Peyer's patch (tissue), 4 donors: ENCODE measurements around the gene SMPD4. TPM values are rescaled to one million over a fixed set of nuclear protein-coding genes. Genes with fewer than 3 reads are reported as not detected.
A peak's percentile ranks its signal among the peaks of the same experiment; 100 is the strongest.
"Not testable (repeated sequence)": the region's sequence is repeated elsewhere in the genome, so short reads cannot be mapped to it uniquely, and the experiment has no call there.

Experiments used
- DNase-seq, 3 donors: peaks; one replicate each; pipeline ENCODE4 v3.0.0-alpha.2; 2017 to 2019
- H3K27ac ChIP-seq, 4 donors: fragments of 200-600 bp; sonication (generic); one replicate each; pipeline ENCODE4 v1.5.1; 2016 to 2019
- H3K27me3 ChIP-seq, 2 donors: fragments of 200-600 bp; sonication (generic); one replicate each; pipeline ENCODE4 v1.5.1; 2019
- H3K36me3 ChIP-seq, 3 donors: fragments of 200-600 bp; sonication (generic); one replicate each; pipeline ENCODE4 v1.5.1; 2016 to 2019
- H3K4me1 ChIP-seq, 4 donors: fragments of 200-600 bp; sonication (generic); one replicate each; pipeline ENCODE4 v1.5.1; 2016 to 2019
- H3K4me3 ChIP-seq, 4 donors: fragments of 200-600 bp; sonication (generic); 1 replicate in 3 of 4; 2 replicates in 1 of 4; pipeline ENCODE4 v1.5.1; 2016 to 2019; ENCODE audit warnings: mild to moderate bottlenecking in 1 of 4
- H3K9me3 ChIP-seq, 4 donors: fragments of 200-600 bp; sonication (generic); one replicate each; pipeline ENCODE4 v1.5.1; 2016 to 2019; ENCODE audit warnings: mild to moderate bottlenecking in 1 of 4
- POLR2A ChIP-seq, 2 donors: fragments of 450-650 bp; IDR thresholded peaks; one replicate each; pipeline ENCODE4 v1.5.1; 2017; ENCODE audit warnings: antibody characterized with exemption in 2 of 2, mild to moderate bottlenecking in 2 of 2, moderate library complexity in 2 of 2
- total RNA-seq, 4 donors: library from RNA; depleted of rRNA; stranded (reverse); fragments of >200 nt; gene quantifications; one replicate each; pipeline ENCODE4 v1.1.0, GENCODE V29; 2016
- TF ChIP-seq, protein P1 (sequence below), 6 experiments: fragments of 450-650 bp in 4 of 6; fragments of 200-600 bp in 2 of 6; sonication (generic) in 1 of 6; IDR thresholded peaks; one replicate each; pipeline ENCODE4 v1.5.1; 2017 to 2019; ENCODE audit warnings: antibody characterized with exemption in 6 of 6, mild to moderate bottlenecking in 3 of 6, moderate library complexity in 1 of 6

SMPD4 gene
- total RNA-seq, 4 donors from 2014 or later = 48.0 to 83.3 (median 60.3) TPM

DNA sequence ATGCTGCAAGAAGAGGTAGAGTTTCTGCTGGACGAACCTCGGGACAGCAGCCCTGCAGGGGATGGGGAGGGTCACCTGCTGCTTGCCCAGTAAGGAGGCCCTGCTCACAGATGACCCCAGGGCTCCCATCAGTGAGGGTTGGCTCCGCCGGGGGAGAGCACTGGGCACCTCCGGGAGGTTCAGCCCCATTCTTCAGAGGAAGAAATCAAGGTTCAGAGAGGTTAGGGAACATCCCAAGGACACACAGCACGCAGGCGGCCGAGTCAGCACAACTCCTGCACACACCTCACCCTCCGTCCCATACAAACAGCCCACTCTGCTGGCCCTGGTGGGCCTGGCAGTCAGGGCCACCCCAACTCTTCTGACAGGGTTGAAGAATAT lies 24.8 kb downstream of the SMPD4 start:
- peaks cover 0 to 7% (median 0%) of the 10 kb centered on the region in 4 donors for H3K4me1 ChIP-seq
- H3K9me3 ChIP-seq = no peaks in the 10 kb centered on the region
- H3K4me3 ChIP-seq = no peak overlapping the region
- H3K27ac ChIP-seq = no peak overlapping the region
- TF ChIP-seq, protein P1, sequence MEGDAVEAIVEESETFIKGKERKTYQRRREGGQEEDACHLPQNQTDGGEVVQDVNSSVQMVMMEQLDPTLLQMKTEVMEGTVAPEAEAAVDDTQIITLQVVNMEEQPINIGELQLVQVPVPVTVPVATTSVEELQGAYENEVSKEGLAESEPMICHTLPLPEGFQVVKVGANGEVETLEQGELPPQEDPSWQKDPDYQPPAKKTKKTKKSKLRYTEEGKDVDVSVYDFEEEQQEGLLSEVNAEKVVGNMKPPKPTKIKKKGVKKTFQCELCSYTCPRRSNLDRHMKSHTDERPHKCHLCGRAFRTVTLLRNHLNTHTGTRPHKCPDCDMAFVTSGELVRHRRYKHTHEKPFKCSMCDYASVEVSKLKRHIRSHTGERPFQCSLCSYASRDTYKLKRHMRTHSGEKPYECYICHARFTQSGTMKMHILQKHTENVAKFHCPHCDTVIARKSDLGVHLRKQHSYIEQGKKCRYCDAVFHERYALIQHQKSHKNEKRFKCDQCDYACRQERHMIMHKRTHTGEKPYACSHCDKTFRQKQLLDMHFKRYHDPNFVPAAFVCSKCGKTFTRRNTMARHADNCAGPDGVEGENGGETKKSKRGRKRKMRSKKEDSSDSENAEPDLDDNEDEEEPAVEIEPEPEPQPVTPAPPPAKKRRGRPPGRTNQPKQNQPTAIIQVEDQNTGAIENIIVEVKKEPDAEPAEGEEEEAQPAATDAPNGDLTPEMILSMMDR (IDR thresholded peaks at IDR 0.05) = no peak
- TF ChIP-seq POLR2A (IDR thresholded peaks at IDR 0.05) = no peak
- peak in 1 of 3 donors; percentile 36 for DNase-seq
- peaks cover 0 to 35% (median 0%) of the 10 kb centered on the region in 3 donors for H3K36me3 ChIP-seq
- no peaks in the 10 kb centered on the region for H3K27me3 ChIP-seq

- H3K36me3 ChIP-seq = peaks cover 0 to 35% (median 0%) of the 10 kb centered on the region in 3 donors
- not testable (repeated sequence) for H3K4me3 ChIP-seq, H3K9me3 ChIP-seq, H3K27ac ChIP-seq, H3K27me3 ChIP-seq, H3K4me1 ChIP-seq
- TF ChIP-seq, protein P1 (IDR thresholded peaks at IDR 0.05) = peak in 4 of 6 experiments; percentile 46 to 57 (median 52)
- peak in 2 of 3 donors; percentile 53 to 56 for DNase-seq
Observed at GRCh38 chr2:130155956-130156623, 25.3 kb downstream of the SMPD4 start.

DNA sequence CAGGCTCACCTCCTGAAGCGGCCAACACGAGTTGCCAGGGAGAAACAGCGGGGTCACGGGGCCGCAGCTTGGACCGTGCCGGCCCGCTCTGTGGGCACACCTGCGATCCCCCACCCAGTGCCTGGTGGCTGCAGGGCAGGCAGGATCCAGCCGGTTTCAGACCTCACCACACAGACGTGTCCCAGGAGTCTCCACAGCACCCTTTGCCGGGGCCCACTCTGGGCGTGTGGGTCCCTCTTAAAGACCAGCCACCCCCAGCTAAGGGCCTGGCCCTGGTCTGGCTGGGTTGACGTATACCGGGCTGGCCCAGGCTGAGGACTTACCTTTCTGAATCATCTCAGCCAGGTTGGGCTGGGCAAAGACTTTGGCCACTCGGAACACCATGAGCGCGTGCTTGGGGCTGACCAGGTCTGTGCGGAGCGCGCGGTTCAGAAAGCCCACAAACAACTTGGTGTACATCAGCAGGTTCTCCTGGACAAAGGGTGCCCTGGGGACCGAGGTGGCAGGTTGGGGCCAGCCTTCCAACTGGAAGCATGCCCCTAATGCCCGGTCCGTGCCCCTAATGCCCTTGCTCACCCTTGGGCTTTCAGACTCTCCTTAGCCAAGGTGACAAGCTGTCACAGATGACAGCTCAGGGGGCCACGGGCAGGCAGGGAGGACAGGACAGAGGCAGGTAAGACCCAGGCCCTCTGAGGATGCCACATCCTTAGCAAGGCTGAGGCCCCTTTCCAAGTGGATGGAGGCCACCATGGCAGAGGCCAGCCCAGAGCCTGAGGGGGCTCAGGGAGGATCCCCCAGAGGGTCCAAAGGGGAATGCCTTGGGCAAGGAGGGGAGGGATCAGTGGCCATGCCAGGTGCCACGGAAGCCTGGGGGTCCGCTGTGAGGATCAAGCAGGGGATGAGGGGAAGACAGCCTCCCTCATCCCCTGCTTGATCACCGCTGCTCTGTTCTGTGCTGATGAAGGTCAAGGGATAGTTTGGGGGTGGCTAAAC lies 26.3 kb downstream of the SMPD4 start:
- no peaks in the 10 kb centered on the region for H3K9me3 ChIP-seq
- no peak overlapping the region for H3K4me3 ChIP-seq
- H3K27ac ChIP-seq = no peak overlapping the region
- DNase-seq = no peak
- H3K4me1 ChIP-seq = peaks cover 0 to 7% (median 0%) of the 10 kb centered on the region in 4 donors
- peaks cover 0 to 35% (median 0%) of the 10 kb centered on the region in 3 donors for H3K36me3 ChIP-seq
- H3K27me3 ChIP-seq = no peaks in the 10 kb centered on the region
- TF ChIP-seq, protein P1 (IDR thresholded peaks at IDR 0.05) = no peak
- TF ChIP-seq POLR2A (IDR thresholded peaks at IDR 0.05) = no peak

DNA sequence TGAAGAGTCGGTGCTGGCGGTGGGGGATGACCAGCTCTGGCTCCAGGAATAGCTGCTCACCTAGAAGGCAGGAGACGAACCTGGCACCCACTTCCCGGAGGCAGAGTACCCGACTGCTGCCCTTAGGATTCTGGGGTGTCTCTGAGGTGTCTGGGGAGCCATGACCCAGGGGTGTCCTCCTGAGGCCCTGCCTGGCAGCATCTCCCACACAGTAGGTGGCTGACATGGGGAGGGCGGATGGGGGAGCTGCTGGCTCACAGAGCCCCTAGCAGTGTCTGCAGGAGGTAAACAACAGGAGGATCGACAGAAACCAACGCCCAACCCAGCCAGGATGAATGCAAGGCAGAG lies 27.0 kb downstream of the SMPD4 start:
- not testable (repeated sequence) for H3K27ac ChIP-seq, H3K4me1 ChIP-seq, H3K4me3 ChIP-seq, DNase-seq, H3K9me3 ChIP-seq, H3K27me3 ChIP-seq
- peaks cover 0 to 35% (median 0%) of the 10 kb centered on the region in 3 donors for H3K36me3 ChIP-seq

- H3K27me3 ChIP-seq, H3K27ac ChIP-seq, H3K4me3 ChIP-seq, DNase-seq, H3K4me1 ChIP-seq, H3K9me3 ChIP-seq: not testable (repeated sequence)
- H3K36me3 ChIP-seq = peaks cover 0 to 30% (median 0%) of the 10 kb centered on the region in 3 donors
Observed at GRCh38 chr2:130153721-130154422, 27.5 kb downstream of the SMPD4 start.

- no peaks in the 10 kb centered on the region for H3K9me3 ChIP-seq
- no peaks in the 10 kb centered on the region for H3K27me3 ChIP-seq
- no peak for DNase-seq
- TF ChIP-seq, protein P1 (IDR thresholded peaks at IDR 0.05) = no peak
- no peak for TF ChIP-seq POLR2A (IDR thresholded peaks at IDR 0.05)
- H3K36me3 ChIP-seq = peaks cover 0 to 30% (median 0%) of the 10 kb centered on the region in 3 donors
- H3K4me3 ChIP-seq = no peak overlapping the region
- no peak overlapping the region for H3K27ac ChIP-seq
- H3K4me1 ChIP-seq = peaks cover 0 to 7% (median 0%) of the 10 kb centered on the region in 4 donors
Observed at GRCh38 chr2:130152816-130153595, 28.4 kb downstream of the SMPD4 start.

DNA sequence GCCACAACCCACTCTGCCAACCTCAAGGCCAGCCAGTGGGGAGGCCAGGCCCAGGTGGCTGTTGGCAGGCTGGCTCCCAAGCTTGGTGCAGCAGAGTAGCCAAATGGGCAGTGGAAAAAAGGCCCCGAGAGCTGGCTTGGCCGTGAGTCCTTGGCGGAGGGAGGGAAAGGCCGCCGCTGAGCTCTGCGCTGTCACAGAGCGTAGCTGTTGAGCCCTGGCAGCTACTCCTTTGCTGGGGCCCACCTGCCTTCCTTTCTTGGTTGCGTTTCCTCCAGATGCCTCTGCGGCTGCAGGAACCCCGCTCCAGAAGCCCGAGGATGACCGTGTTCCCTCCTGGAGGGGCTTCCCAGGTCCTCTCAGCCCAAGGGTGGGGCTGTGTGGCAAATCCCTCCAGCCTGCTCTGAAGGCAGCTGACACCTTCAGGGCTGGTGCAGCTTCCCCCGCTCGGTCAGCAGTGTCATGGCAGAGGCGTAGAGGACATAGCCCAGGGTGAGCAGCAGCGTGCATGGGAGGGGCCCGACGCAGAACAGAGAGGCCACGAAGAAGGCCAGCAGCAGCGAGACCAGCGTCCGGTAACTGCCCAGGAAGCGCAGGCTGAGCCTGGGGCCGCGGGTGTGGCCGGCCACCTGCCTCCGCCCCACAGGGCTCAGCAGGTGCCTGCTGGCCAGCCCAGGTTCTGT lies 29.1 kb downstream of the SMPD4 start:
- not testable (repeated sequence) for H3K27ac ChIP-seq, H3K9me3 ChIP-seq, H3K4me1 ChIP-seq, H3K27me3 ChIP-seq, DNase-seq, H3K4me3 ChIP-seq
- H3K36me3 ChIP-seq = peaks cover 0 to 30% (median 0%) of the 10 kb centered on the region in 3 donors

GRCh38 chr2:130151145-130151512 lies 30.3 kb downstream of the SMPD4 start:
- peaks cover 0 to 30% (median 0%) of the 10 kb centered on the region in 3 donors for H3K36me3 ChIP-seq
- not testable (repeated sequence) for H3K4me1 ChIP-seq, H3K9me3 ChIP-seq, H3K27ac ChIP-seq, H3K27me3 ChIP-seq, H3K4me3 ChIP-seq, DNase-seq
